ENCODE results near the gene BCAN.

DNA sequence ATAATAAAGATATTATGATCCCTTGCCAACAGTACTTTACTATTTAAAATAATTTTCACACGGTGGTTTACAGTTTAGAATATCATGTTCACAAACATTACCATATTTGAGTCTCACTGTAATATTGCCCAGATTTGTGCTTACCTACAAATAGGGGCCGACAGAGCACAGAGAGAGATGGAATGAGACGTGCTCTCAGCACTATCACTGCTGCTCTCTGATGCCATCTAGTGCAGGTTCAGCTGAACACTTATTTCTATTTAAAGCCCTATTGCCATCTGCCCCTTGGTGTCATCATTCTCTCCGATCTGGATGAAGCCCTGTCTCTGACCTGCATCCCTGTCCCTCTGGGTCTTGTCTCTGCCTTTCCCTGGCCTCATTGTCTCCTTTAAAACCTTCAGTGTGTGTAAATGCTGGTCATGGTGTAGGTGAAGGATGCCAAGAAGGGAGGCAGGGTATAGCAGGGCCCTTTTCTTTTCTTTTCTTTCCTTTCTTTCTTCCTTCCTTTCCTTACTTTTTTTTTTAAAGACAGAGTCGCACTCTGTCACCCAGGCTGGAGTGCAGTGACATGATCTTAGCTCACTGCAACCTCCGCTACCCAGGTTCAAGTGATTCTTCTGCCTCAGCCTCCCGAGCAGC lies 33.8 kb upstream of the BCAN start:
- TF ChIP-seq, protein P1, sequence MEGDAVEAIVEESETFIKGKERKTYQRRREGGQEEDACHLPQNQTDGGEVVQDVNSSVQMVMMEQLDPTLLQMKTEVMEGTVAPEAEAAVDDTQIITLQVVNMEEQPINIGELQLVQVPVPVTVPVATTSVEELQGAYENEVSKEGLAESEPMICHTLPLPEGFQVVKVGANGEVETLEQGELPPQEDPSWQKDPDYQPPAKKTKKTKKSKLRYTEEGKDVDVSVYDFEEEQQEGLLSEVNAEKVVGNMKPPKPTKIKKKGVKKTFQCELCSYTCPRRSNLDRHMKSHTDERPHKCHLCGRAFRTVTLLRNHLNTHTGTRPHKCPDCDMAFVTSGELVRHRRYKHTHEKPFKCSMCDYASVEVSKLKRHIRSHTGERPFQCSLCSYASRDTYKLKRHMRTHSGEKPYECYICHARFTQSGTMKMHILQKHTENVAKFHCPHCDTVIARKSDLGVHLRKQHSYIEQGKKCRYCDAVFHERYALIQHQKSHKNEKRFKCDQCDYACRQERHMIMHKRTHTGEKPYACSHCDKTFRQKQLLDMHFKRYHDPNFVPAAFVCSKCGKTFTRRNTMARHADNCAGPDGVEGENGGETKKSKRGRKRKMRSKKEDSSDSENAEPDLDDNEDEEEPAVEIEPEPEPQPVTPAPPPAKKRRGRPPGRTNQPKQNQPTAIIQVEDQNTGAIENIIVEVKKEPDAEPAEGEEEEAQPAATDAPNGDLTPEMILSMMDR (IDR thresholded peaks at IDR 0.05), result peak in 5 of 6 experiments; percentile 34 to 89 (median 82)
- no peak for TF ChIP-seq POLR2A (IDR thresholded peaks at IDR 0.05)
